RWPE2 (cell line): ENCODE data around the gene AIF1L.
"Not testable (repeated sequence)": the region's sequence is repeated elsewhere in the genome, so short reads cannot be mapped to it uniquely, and the experiment has no call there.

Source experiments
- ATAC-seq: fragments of 200-7000 bp; cut with Tn5 transposase; 3 replicates; pipeline ENCODE4 v1.9.1; 2021; ENCODE audit warnings: low read depth
- DNase-seq: peaks from one replicate; pipeline ENCODE4 v3.0.0-alpha.2; 2020; ENCODE audit warnings: low spot score
- H3K27ac ChIP-seq: fragments of 450-650 bp; 2 replicates; pipeline ENCODE4 v1.5.1; 2017; ENCODE audit warnings: mild to moderate bottlenecking; ENCODE audit not compliant: poor library complexity, severe bottlenecking
- H3K27me3 ChIP-seq: fragments of 250-450 bp; sonication (Bioruptor Pico); 2 replicates; pipeline ENCODE4 v1.5.1; 2021; ENCODE audit warnings: mild to moderate bottlenecking, moderate library complexity; ENCODE audit not compliant: insufficient read depth, poor library complexity, severe bottlenecking
- H3K36me3 ChIP-seq: fragments of 250-450 bp; sonication (Bioruptor Pico); 2 replicates; pipeline ENCODE4 v1.5.1; 2020; ENCODE audit warnings: low read depth, mild to moderate bottlenecking, moderate library complexity
- H3K4me1 ChIP-seq: fragments of 250-450 bp; sonication (Bioruptor Pico); 2 replicates; pipeline ENCODE4 v1.5.1; 2021; ENCODE audit warnings: mild to moderate bottlenecking, moderate library complexity; ENCODE audit not compliant: insufficient read depth, poor library complexity, severe bottlenecking
- H3K4me3 ChIP-seq: fragments of 250-450 bp; sonication (Bioruptor Pico); 2 replicates; pipeline ENCODE4 v1.5.1; 2021; ENCODE audit warnings: mild to moderate bottlenecking, moderate library complexity; ENCODE audit not compliant: severe bottlenecking
- H3K9me3 ChIP-seq: fragments of 250-450 bp; sonication (Bioruptor Pico); 2 replicates; pipeline ENCODE4 v1.5.1; 2021; ENCODE audit warnings: mild to moderate bottlenecking, moderate library complexity; ENCODE audit not compliant: severe bottlenecking
- TF ChIP-seq, protein P1 (sequence below): fragments of 450-650 bp; IDR thresholded peaks from one replicate; pipeline ENCODE4 v1.5.1; 2017; ENCODE audit warnings: mild to moderate bottlenecking, moderate library complexity; ENCODE audit not compliant: poor library complexity, severe bottlenecking

The AIF1L gene

DNA sequence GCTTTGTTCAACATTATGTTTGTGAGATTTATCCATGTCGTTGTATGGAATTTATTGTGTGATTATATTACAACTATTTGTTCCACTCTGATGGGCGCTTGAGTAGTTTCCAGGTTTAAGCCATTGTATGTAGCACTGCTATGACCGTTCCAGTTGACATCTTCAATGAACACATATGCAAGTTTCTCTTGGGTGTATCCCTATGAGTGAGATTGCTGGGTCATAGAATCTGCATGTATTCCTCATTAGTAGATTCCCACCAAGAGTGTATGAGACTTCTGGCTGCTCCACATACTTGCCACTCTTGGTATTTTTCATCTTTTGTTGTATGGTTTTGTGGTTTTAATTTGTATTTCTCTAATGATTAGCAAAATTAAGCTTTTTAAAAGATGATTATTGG is 51.9 kb downstream of the AIF1L start:
- ATAC-seq (no peak), DNase-seq (no peak)
- H3K36me3 ChIP-seq = peaks cover 100% of the 10 kb centered on the region
- H3K9me3 ChIP-seq = peaks cover 12% of the 10 kb centered on the region
- no peak overlapping the region for H3K27ac ChIP-seq
- H3K4me1 ChIP-seq = no peaks in the 10 kb centered on the region
- TF ChIP-seq, protein P1, sequence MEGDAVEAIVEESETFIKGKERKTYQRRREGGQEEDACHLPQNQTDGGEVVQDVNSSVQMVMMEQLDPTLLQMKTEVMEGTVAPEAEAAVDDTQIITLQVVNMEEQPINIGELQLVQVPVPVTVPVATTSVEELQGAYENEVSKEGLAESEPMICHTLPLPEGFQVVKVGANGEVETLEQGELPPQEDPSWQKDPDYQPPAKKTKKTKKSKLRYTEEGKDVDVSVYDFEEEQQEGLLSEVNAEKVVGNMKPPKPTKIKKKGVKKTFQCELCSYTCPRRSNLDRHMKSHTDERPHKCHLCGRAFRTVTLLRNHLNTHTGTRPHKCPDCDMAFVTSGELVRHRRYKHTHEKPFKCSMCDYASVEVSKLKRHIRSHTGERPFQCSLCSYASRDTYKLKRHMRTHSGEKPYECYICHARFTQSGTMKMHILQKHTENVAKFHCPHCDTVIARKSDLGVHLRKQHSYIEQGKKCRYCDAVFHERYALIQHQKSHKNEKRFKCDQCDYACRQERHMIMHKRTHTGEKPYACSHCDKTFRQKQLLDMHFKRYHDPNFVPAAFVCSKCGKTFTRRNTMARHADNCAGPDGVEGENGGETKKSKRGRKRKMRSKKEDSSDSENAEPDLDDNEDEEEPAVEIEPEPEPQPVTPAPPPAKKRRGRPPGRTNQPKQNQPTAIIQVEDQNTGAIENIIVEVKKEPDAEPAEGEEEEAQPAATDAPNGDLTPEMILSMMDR = no peak
- no peaks in the 10 kb centered on the region for H3K27me3 ChIP-seq
- H3K4me3 ChIP-seq = no peak overlapping the region

- Histone ChIP-seq H3K4me1 (no peaks in the 10 kb centered on the region), H3K36me3 (peaks cover 100% of the 10 kb centered on the region), H3K4me3 (no peak overlapping the region)
Measured at GRCh38 chr9:131148966-131149687, 52.8 kb downstream of the AIF1L start.

GRCh38 chr9:131149688-131150053 is 53.3 kb downstream of the AIF1L start:
- H3K27me3 ChIP-seq = no peaks in the 10 kb centered on the region
- TF ChIP-seq, protein P1 = no peak
- DNase-seq (no peak), ATAC-seq (no peak)
- H3K27ac ChIP-seq = no peak overlapping the region
- no peaks in the 10 kb centered on the region for H3K4me1 ChIP-seq
- peaks cover 100% of the 10 kb centered on the region for H3K36me3 ChIP-seq
- H3K9me3 ChIP-seq = peaks cover 7% of the 10 kb centered on the region
- H3K4me3 ChIP-seq = no peak overlapping the region

More at GRCh38 chr9:131148966-131149687, 52.8 kb downstream of the AIF1L start:
- ATAC-seq = no peak
- DNase-seq = no peak
- no peak overlapping the region for H3K27ac ChIP-seq
- TF ChIP-seq, protein P1 = no peak
- H3K9me3 ChIP-seq = peaks cover 7% of the 10 kb centered on the region
- H3K27me3 ChIP-seq = no peaks in the 10 kb centered on the region

DNA sequence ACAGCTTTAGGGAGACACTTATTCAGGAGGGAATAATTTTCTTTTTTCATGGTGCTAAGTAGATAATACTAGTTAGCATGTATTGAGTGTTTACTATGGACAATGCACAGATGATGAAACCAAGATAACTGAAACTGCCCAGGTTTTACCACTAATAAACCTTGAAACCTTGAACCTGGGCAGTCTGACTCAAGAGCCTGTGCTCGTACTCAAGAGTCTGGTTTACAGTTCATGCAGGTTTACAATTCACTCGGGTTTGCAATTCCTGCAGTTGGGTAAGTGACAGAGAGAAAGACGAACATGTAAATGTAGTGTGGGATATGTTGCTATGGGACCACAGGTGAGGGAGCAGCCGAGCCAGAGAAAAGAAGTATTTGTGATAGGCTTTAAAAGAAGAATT is 57.3 kb downstream of the AIF1L start:
- no peak for DNase-seq
- no peak for ATAC-seq
- H3K36me3 ChIP-seq = peaks cover 80% of the 10 kb centered on the region

DNA sequence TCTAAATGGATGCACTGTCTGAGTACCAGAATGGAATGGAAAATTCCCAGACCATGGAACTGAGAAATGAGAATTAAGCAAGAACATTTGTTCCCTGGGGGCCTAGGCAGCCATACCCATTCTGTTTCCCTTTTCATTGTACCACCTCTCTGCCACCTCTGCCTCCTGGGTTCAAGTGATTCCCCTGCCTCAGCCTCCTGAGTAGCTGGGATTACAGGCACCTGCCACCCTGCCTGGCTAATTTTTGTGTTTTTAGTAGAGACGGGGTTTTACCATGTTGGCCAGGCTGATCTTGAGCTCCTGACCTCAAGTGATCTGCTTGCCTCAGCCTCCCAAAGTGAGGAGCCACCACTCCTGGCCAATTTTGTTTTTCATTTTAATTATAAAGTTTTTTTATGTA is 62.3 kb downstream of the AIF1L start:
- peaks cover 15% of the 10 kb centered on the region for H3K9me3 ChIP-seq
- not testable (repeated sequence) for DNase-seq, ATAC-seq, H3K4me1 ChIP-seq, H3K4me3 ChIP-seq, H3K27ac ChIP-seq, H3K27me3 ChIP-seq
- H3K36me3 ChIP-seq = peaks cover 76% of the 10 kb centered on the region

More for the DNA sequence above, 57.3 kb downstream of the AIF1L start:
- Histone ChIP-seq H3K9me3 (peaks cover 9% of the 10 kb centered on the region), H3K27me3 (no peaks in the 10 kb centered on the region), H3K27ac (no peak overlapping the region), H3K4me1 (no peaks in the 10 kb centered on the region), H3K4me3 (no peak overlapping the region)
- TF ChIP-seq, protein P1 = no peak
